Panc1 (cell line): ENCODE results near the gene EYS. TPM values are rescaled to one million over a fixed set of nuclear protein-coding genes. Genes with fewer than 3 reads are reported as not detected.

Experiments used
- ATAC-seq: fragments of 200-7000 bp; cut with Tn5 transposase; 2 replicates; pipeline ENCODE4 v1.9.1; 2020; ENCODE audit warnings: mild to moderate bottlenecking, moderate library complexity
- BruUV-seq: library from RNA; stranded (reverse); fragments of 400-500 nt; replicated peaks from 2 replicates; lab custom pipeline; 2021; lab: Mats Ljungman, UMichigan
- CTCF ChIA-PET: fragments of 300-600 bp; sonication (Branson Sonifier 250); formaldehyde crosslinking; loops from one replicate; lab custom pipeline; 2022; ENCODE audit warnings: antibody characterized with exemption; lab: Charles Lee
- POLR2A ChIA-PET: fragments of 300-600 bp; sonication (Branson Sonifier 250); formaldehyde crosslinking; loops from one replicate; lab custom pipeline; 2022; ENCODE audit warnings: antibody characterized with exemption; lab: Charles Lee
- DNase-seq: peaks from one replicate; pipeline ENCODE4 v3.0.0-alpha.2; 2010; ENCODE audit warnings: low read depth, low spot score
- H3K27ac ChIP-seq: 2 replicates; pipeline ENCODE4 v1.5.1; 2011; ENCODE audit warnings: mild to moderate bottlenecking, low read length, inconsistent platforms
- H3K27me3 ChIP-seq: fragments of 200-500 bp; sonication (Bioruptor generic); 2 replicates; pipeline ENCODE4 v1.6.0; 2014; ENCODE audit warnings: low read length, inconsistent platforms; ENCODE audit not compliant: control insufficient read depth, insufficient read depth
- H3K36me3 ChIP-seq: fragments of 200-500 bp; sonication (Bioruptor generic); 2 replicates; pipeline ENCODE4 v1.5.1; 2014; ENCODE audit warnings: inconsistent platforms, mild to moderate bottlenecking, low read length, moderate library complexity; ENCODE audit not compliant: control insufficient read depth, insufficient read depth
- H3K4me1 ChIP-seq: 2 replicates; pipeline ENCODE4 v1.5.1; 2011; ENCODE audit warnings: inconsistent platforms, mild to moderate bottlenecking, low read length, moderate library complexity; ENCODE audit not compliant: control insufficient read depth, insufficient read depth
- H3K4me3 ChIP-seq, 2 experiments: 2 replicates each; pipeline ENCODE4 v1.5.1; 2011 to 2012; ENCODE audit warnings: low read depth in 2 of 2, low read length in 2 of 2, mild to moderate bottlenecking in 2 of 2, inconsistent platforms in 1 of 2, moderate library complexity in 1 of 2
- H3K9me3 ChIP-seq: fragments of 200-500 bp; sonication (Bioruptor generic); 2 replicates; pipeline ENCODE4 v1.5.1; 2014; ENCODE audit warnings: low read depth, mild to moderate bottlenecking, inconsistent platforms, low read length, moderate library complexity; ENCODE audit not compliant: control insufficient read depth, insufficient read depth
- POLR2AphosphoS5 ChIP-seq: IDR thresholded peaks from 2 replicates; pipeline ENCODE4 v1.6.1; 2012; ENCODE audit warnings: mild to moderate bottlenecking, low read depth, low read length, moderate library complexity
- SIN3A ChIP-seq: IDR thresholded peaks from 2 replicates; pipeline ENCODE4 v1.6.1; 2012; ENCODE audit warnings: low read depth, mild to moderate bottlenecking, low read length, moderate library complexity, borderline replicate concordance; ENCODE audit not compliant: insufficient read depth
- TCF7L2 ChIP-seq: IDR thresholded peaks from 2 replicates; pipeline ENCODE4 v1.6.1; 2011; ENCODE audit warnings: mild to moderate bottlenecking, low read depth, low read length, inconsistent platforms
- in situ Hi-C: cut with HindIII; loops from 2 replicates; pipeline ENCODE4 v1.10.0; 2016; ENCODE audit warnings: low sequenced_read_pairs, low pct_unique_long_range_greater_than_20kb
- intact Hi-C: fragments of 100-400 bp; cut with micrococcal nuclease; formaldehyde crosslinking; loops from one replicate; pipeline ENCODE4 v1.10.0; 2022; ENCODE audit not compliant: unreplicated experiment
- total RNA-seq: library from RNA; stranded (reverse); gene quantifications from one replicate; pipeline ENCODE4 v1.2.1, GENCODE V29; 2021; ENCODE audit not compliant: unreplicated experiment
- TF ChIP-seq, protein P1 (sequence below): fragments of 450-650 bp; IDR thresholded peaks from 2 replicates; pipeline ENCODE4 v1.5.1; 2017; ENCODE audit warnings: mild to moderate bottlenecking
- TF ChIP-seq, protein P2 (sequence below), 2 experiments: IDR thresholded peaks; 2 replicates each; pipeline ENCODE4 v1.6.1; 2011 to 2012; ENCODE audit warnings: low read depth in 2 of 2, control low read depth in 1 of 2, low read length in 1 of 2, mild to moderate bottlenecking in 1 of 2, moderate library complexity in 1 of 2; ENCODE audit not compliant: insufficient read depth in 1 of 2

The EYS gene
- total RNA-seq, 1 experiment from 2014 or later = not detected

DNA sequence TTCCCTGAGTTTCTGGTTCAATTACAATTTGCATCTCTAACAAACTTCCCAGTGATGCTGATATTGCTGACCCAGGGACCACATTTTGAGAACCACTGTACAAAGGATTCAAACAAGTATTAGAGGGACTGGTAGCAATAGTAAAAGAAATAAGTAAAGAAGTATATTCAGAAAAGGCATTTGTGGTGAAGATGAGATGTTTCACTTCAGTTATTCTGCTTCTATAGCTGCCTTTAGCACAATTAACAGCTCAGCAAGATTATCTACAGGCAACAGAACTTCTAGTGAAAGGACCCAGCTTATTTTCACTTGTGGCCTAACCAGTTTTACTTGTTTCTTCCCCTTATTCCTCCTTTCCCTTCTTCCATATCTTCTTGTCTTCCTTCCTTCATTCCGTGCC, 1922.0 kb downstream of the EYS start:
- intact Hi-C loops = no loop called here
- no peaks in the 10 kb centered on the region for H3K4me1 ChIP-seq
- no TSS peak for BruUV-seq
- in situ Hi-C loops = no loop called here
- DNase-seq (no peak), ATAC-seq (no peak)
- ChIA-PET POLR2A (no interaction called here), CTCF (no interaction called here)
- H3K36me3 ChIP-seq = no peaks in the 10 kb centered on the region
- no peak overlapping the region for H3K4me3 ChIP-seq
- H3K27ac ChIP-seq = no peak overlapping the region
- no peaks in the 10 kb centered on the region for H3K27me3 ChIP-seq
- no peaks in the 10 kb centered on the region for H3K9me3 ChIP-seq
- TF ChIP-seq, protein P1, sequence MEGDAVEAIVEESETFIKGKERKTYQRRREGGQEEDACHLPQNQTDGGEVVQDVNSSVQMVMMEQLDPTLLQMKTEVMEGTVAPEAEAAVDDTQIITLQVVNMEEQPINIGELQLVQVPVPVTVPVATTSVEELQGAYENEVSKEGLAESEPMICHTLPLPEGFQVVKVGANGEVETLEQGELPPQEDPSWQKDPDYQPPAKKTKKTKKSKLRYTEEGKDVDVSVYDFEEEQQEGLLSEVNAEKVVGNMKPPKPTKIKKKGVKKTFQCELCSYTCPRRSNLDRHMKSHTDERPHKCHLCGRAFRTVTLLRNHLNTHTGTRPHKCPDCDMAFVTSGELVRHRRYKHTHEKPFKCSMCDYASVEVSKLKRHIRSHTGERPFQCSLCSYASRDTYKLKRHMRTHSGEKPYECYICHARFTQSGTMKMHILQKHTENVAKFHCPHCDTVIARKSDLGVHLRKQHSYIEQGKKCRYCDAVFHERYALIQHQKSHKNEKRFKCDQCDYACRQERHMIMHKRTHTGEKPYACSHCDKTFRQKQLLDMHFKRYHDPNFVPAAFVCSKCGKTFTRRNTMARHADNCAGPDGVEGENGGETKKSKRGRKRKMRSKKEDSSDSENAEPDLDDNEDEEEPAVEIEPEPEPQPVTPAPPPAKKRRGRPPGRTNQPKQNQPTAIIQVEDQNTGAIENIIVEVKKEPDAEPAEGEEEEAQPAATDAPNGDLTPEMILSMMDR = no peak

DNA sequence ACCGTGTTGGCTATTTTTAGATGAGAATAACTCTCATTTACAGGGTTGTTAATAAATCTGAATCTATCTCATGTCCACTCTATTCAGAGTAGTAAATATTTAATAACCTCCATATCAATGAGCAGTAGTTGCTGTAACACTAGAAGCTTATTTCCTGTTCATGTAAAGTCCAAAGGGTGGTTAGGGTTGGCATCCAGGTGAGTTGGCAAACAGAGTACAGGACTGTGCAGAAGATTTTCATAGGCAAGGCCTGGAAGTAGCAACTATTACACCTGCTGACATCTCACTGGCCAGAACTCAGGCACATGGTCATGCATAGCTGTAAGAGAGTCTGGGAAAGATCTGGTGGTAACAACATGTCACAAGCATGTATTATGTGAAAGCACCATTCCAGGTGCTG, 1923.9 kb downstream of the EYS start:
- intact Hi-C loops (no loop called here), in situ Hi-C loops (no loop called here)
- H3K4me1 ChIP-seq = no peaks in the 10 kb centered on the region
- CTCF ChIA-PET = no interaction called here
- no peak overlapping the region for H3K4me3 ChIP-seq
- no TSS peak for BruUV-seq
- H3K9me3 ChIP-seq = no peaks in the 10 kb centered on the region
- no peak for TF ChIP-seq SIN3A
- TF ChIP-seq, protein P1 = no peak
- no peak for TF ChIP-seq TCF7L2
- TF ChIP-seq, protein P2, sequence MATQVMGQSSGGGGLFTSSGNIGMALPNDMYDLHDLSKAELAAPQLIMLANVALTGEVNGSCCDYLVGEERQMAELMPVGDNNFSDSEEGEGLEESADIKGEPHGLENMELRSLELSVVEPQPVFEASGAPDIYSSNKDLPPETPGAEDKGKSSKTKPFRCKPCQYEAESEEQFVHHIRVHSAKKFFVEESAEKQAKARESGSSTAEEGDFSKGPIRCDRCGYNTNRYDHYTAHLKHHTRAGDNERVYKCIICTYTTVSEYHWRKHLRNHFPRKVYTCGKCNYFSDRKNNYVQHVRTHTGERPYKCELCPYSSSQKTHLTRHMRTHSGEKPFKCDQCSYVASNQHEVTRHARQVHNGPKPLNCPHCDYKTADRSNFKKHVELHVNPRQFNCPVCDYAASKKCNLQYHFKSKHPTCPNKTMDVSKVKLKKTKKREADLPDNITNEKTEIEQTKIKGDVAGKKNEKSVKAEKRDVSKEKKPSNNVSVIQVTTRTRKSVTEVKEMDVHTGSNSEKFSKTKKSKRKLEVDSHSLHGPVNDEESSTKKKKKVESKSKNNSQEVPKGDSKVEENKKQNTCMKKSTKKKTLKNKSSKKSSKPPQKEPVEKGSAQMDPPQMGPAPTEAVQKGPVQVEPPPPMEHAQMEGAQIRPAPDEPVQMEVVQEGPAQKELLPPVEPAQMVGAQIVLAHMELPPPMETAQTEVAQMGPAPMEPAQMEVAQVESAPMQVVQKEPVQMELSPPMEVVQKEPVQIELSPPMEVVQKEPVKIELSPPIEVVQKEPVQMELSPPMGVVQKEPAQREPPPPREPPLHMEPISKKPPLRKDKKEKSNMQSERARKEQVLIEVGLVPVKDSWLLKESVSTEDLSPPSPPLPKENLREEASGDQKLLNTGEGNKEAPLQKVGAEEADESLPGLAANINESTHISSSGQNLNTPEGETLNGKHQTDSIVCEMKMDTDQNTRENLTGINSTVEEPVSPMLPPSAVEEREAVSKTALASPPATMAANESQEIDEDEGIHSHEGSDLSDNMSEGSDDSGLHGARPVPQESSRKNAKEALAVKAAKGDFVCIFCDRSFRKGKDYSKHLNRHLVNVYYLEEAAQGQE (IDR thresholded peaks at IDR 0.05; ENCODE audit: insufficient read depth in 1 of 2, low read depth in 2 of 2, low read length in 1 of 2) = no peak
- TF ChIP-seq POLR2AphosphoS5 = no peak
- DNase-seq (no peak), ATAC-seq (no peak)
- H3K27me3 ChIP-seq = no peaks in the 10 kb centered on the region
- H3K27ac ChIP-seq = no peak overlapping the region
- H3K36me3 ChIP-seq = no peaks in the 10 kb centered on the region
- POLR2A ChIA-PET = no interaction called here

DNA sequence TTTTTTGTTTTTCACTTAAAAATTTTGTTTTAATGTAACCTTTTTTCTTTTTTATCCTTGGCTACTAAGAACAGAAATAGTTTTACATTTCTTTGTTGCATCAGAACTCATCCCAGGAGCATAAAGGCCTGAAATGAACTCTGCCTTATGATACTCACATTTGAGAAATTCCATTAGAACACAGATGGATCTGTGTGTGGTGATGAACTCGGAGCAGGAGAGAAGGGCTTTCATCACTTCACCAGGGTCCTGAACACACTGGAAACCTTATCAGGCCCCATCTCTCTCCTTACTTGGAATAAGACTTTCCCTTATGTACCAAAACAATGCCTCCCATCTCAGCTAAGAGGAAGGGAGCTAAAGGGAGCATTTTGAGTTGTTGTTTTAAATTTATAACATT, 1932.1 kb downstream of the EYS start:
- ATAC-seq (no peak), DNase-seq (no peak)
- H3K27me3 ChIP-seq = no peaks in the 10 kb centered on the region
- H3K27ac ChIP-seq = no peak overlapping the region
- ChIA-PET CTCF (no interaction called here), POLR2A (no interaction called here)
- no TSS peak for BruUV-seq
- H3K36me3 ChIP-seq = no peaks in the 10 kb centered on the region
- TF ChIP-seq SIN3A (no peak), TCF7L2 (no peak), POLR2AphosphoS5 (no peak)
- TF ChIP-seq, protein P1 = no peak
- TF ChIP-seq, protein P2 (IDR thresholded peaks at IDR 0.05; ENCODE audit: insufficient read depth in 1 of 2, low read depth in 2 of 2, low read length in 1 of 2) = no peak
- intact Hi-C loops = no loop called here
- H3K4me1 ChIP-seq = no peaks in the 10 kb centered on the region
- no peaks in the 10 kb centered on the region for H3K9me3 ChIP-seq
- in situ Hi-C loops = no loop called here
- no peak overlapping the region for H3K4me3 ChIP-seq
